K562 (cell line): ENCODE measurements around the gene FKBP2. TPM values are rescaled to one million over a fixed set of nuclear protein-coding genes. Genes with fewer than 3 reads are reported as not detected.
A peak's percentile ranks its signal among the peaks of the same experiment; 100 is the strongest.

ENCODE experiments used
- ARID1B ChIP-seq: fragments of 450-650 bp; IDR thresholded peaks from 2 replicates; pipeline ENCODE4 v1.6.1; 2016; ENCODE audit warnings: antibody characterized with exemption, mild to moderate bottlenecking, inconsistent platforms
- CCAR2 ChIP-seq: fragments of 200-400 bp; formaldehyde crosslinking; IDR thresholded peaks from 2 replicates; pipeline ENCODE4 v1.6.1; 2017; ENCODE audit warnings: mild to moderate bottlenecking, low read depth, low read length
- CREB1 ChIP-seq, 2 experiments: sonication (generic) in 1 of 2; formaldehyde crosslinking in 1 of 2; IDR thresholded peaks; 2 replicates each; pipeline versions ENCODE4 v1.6.1 to v1.8.0; 2012 to 2022; ENCODE audit warnings: inconsistent platforms in 1 of 2, mild to moderate bottlenecking in 1 of 2, missing genetic modification reagents in 1 of 2, moderate library complexity in 1 of 2
- FOXJ3 ChIP-seq: sonication (generic); formaldehyde crosslinking; IDR thresholded peaks from 2 replicates; pipeline ENCODE4 v1.4.0; 2020; ENCODE audit warnings: mild to moderate bottlenecking, missing genetic modification reagents
- FUS ChIP-seq: fragments of 200-400 bp; formaldehyde crosslinking; optimal IDR thresholded peaks from 2 replicates; pipeline ENCODE3; 2017; ENCODE audit warnings: low read depth, low read length
- HMG20A ChIP-seq: fragments of 450-650 bp; formaldehyde crosslinking; conservative IDR thresholded peaks from 2 replicates; pipeline ENCODE4 v1.4.0; 2020; ENCODE audit warnings: mild to moderate bottlenecking, mixed read lengths
- KDM2B ChIP-seq: fragments of 250-450 bp; sonication (Bioruptor Pico); IDR thresholded peaks from 2 replicates; pipeline ENCODE4 v1.8.0; 2021; ENCODE audit warnings: mild to moderate bottlenecking, moderate library complexity
- MTA1 ChIP-seq: fragments of 450-650 bp; IDR thresholded peaks from 2 replicates; pipeline ENCODE4 v1.6.1; 2017; ENCODE audit warnings: borderline replicate concordance
- MTA2 ChIP-seq: fragments of 450-650 bp; IDR thresholded peaks from 2 replicates; pipeline ENCODE4 v1.6.1; 2016; ENCODE audit warnings: low read depth
- NRF1 ChIP-seq, 2 experiments: fragments of 450-650 bp; IDR thresholded peaks in 1 of 2; conservative IDR thresholded peaks in 1 of 2; 2 replicates each; pipeline ENCODE4 v1.6.1; 2014; ENCODE audit warnings: mild to moderate bottlenecking in 2 of 2
- PREB ChIP-seq: sonication (generic); formaldehyde crosslinking; IDR thresholded peaks from 2 replicates; pipeline ENCODE4 v1.8.1; 2023; ENCODE audit warnings: mild to moderate bottlenecking, missing genetic modification reagents
- RBBP5 ChIP-seq: fragments of 200-600 bp; sonication (generic); IDR thresholded peaks from 2 replicates; pipeline ENCODE4 v1.6.1; 2012; ENCODE audit warnings: borderline replicate concordance, mild to moderate bottlenecking, low read length, control low read depth, inconsistent platforms; ENCODE audit not compliant: insufficient read depth, poor library complexity, severe bottlenecking
- RBM25 ChIP-seq: fragments of 200-400 bp; formaldehyde crosslinking; IDR thresholded peaks from 2 replicates; pipeline ENCODE4 v1.6.1; 2018; ENCODE audit warnings: low read length, low read depth, moderate library complexity; ENCODE audit not compliant: severe bottlenecking
- RBM39 ChIP-seq: fragments of 200-400 bp; formaldehyde crosslinking; optimal IDR thresholded peaks from 2 replicates; pipeline ENCODE3; 2018; ENCODE audit warnings: low read depth, low read length
- SMARCA5 ChIP-seq: fragments of 450-650 bp; IDR thresholded peaks from 2 replicates; pipeline ENCODE4 v1.6.1; 2016
- SP1 ChIP-seq: sonication (generic); formaldehyde crosslinking; IDR thresholded peaks from 2 replicates; pipeline ENCODE4 v1.8.1; 2022; ENCODE audit warnings: mild to moderate bottlenecking, missing genetic modification reagents
- SRF ChIP-seq, 2 experiments: fragments of 250-450, 450-650 bp in 1 of 2; sonication (Bioruptor Pico) in 1 of 2; sonication (generic) in 1 of 2; formaldehyde crosslinking; IDR thresholded peaks; 2 replicates each; pipeline versions ENCODE4 v1.5.0 to v1.5.1; 2020 to 2022; ENCODE audit warnings: mild to moderate bottlenecking in 1 of 2, missing genetic modification reagents in 1 of 2
- TEAD1 ChIP-seq, 2 experiments: fragments of 450-650 bp in 1 of 2; sonication (generic) in 1 of 2; formaldehyde crosslinking; IDR thresholded peaks; 2 replicates each; pipeline versions ENCODE4 v1.4.0 to v1.8.0; 2020 to 2022; ENCODE audit warnings: mild to moderate bottlenecking in 2 of 2, missing genetic modification reagents in 1 of 2
- ZNF174 ChIP-seq: fragments of 250-450 bp; sonication (Bioruptor Pico); IDR thresholded peaks from 2 replicates; pipeline ENCODE4 v1.4.0; 2020; ENCODE audit warnings: mild to moderate bottlenecking
- ZNF3 ChIP-seq: fragments of 250-450 bp; sonication (Bioruptor Pico); IDR thresholded peaks from 2 replicates; pipeline ENCODE4 v1.5.0; 2021; ENCODE audit warnings: mild to moderate bottlenecking, moderate library complexity
- ZSCAN29 ChIP-seq: fragments of 450-650 bp; IDR thresholded peaks from 2 replicates; pipeline ENCODE4 v1.6.1; 2017
- polyA plus RNA-seq, 8 experiments: library from polyadenylated mRNA; depleted of rRNA in 4 of 8; stranded (reverse) in 5 of 8; unstranded in 3 of 8; fragments of >200 nt; fragmentation: Nextera tagmentation in 2 of 8; fragmentation: Illumina TruSeq in 1 of 8; extraction: Ambion mirVana in 2 of 8; extraction: Trizol in 1 of 8; gene quantifications; 2 replicates each; pipeline versions ENCODE4 v1.2.1 to v1.2.3, GENCODE V29; 2011 to 2014; ENCODE audit warnings: inconsistent platforms in 1 of 8, missing spikeins in 1 of 8
- total RNA-seq, 7 experiments: library from RNA; depleted of rRNA in 6 of 7; stranded (reverse); fragments of >200 nt in 6 of 7; fragmentation: Illumina TruSeq in 2 of 7; extraction: Trizol in 2 of 7; gene quantifications; 2 replicates each; pipeline versions ENCODE4 v1.2.1 to v1.2.3, GENCODE V29; 2011 to 2021; ENCODE audit warnings: low replicate concordance in 1 of 7

Gene FKBP2
- total and polyA plus RNA-seq, 9 of the 15 experiments (the other 6 are each of a cell fraction or from before 2014, with no cell fraction given): 3.5 to 151 (median 58.1) TPM

DNA sequence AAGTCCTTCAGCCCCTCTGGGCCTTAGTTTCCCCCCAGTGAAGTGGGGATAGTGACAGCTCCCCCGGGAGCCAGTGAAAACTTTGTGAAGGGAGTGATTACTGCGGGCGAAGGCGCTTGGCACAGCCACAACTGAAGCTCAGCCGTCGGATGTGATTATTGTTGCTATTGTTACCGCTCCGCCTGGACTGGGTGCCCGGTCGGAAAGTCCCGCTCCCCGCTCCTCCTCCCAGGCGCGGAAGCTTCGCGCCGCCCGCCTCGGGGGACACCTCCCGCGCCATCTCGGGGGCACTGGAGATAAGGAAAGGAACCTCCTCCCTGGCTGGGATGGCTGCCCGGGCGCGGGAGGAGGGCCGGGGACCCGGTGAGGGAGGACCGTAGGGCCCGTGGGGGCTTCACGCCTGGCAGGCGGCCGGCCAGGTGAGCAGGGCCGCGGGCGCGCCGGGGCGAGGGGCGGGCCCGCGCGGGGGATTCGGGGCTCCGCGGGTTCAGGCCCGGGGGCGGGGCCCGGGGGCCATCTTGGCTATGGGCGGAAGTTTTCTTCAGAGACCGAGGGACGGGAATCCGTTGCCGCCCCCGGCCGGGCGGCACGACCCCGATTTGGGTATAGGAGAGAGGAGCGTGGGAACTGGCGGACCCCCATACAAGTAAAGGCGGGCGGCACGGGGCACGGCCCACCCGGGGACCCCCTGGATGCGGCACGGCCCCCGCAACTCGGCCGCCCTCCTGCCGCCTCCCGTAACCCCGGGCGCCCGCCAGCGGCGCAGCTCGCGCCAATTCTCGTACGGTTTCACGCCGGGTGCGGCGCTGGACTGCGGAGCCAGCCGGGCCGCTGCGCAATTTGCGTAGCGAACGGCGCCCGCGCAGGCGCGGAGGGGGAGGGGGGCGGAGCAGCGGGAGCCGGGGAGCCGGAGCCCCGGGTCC is 44.3 kb downstream of the FKBP2 start, which contains the start of gene GPR137 (continued):
- no peak for TF ChIP-seq SMARCA5
- TF ChIP-seq KDM2B (CRISPR knock-in tag): no peak
- TF ChIP-seq RBM25: no peak
- peak; percentile 49; the same call in 1 of the 2 replicates for TF ChIP-seq ARID1B
- no peak for TF ChIP-seq FOXJ3
- peak; percentile 97 for TF ChIP-seq FUS
- TF ChIP-seq SP1 (CRISPR knock-in tag): peak; percentile 43; the same call in 1 of the 2 replicates
- TF ChIP-seq MTA1: peak; percentile 86
- TF ChIP-seq HMG20A (CRISPR knock-in tag): no peak
- no peak for TF ChIP-seq SRF (CRISPR knock-in tag; IDR thresholded peaks at IDR 0.05)
- no peak for TF ChIP-seq CCAR2
- TF ChIP-seq ZNF3 (CRISPR knock-in tag): no peak
- TF ChIP-seq RBM39: no peak
- TF ChIP-seq ZNF174 (CRISPR knock-in tag): no peak
- TF ChIP-seq RBBP5: peak; percentile 38
- TF ChIP-seq NRF1 (conservative IDR thresholded peaks at IDR 0.05 in 1 of 2, IDR thresholded peaks at IDR 0.05 in 1 of 2): peak; percentile 93 to 94
- 0 out of 2 replicates have a peak, but pooled peaks have one; percentile 9 for TF ChIP-seq CREB1 (IDR thresholded peaks at IDR 0.05)
- TF ChIP-seq CREB1 (CRISPR knock-in tag; IDR thresholded peaks at IDR 0.05): no peak; the same call in 1 of the 2 replicates
- no peak for TF ChIP-seq ZSCAN29
- TF ChIP-seq MTA2: no peak
- TF ChIP-seq PREB (CRISPR knock-in tag): no peak
- peak; percentile 39 to 67; a peak in 2 of 4 replicates for TF ChIP-seq TEAD1 (CRISPR knock-in tag; IDR thresholded peaks at IDR 0.05)
